Measurements from ENCODE around the gene LRRC71. TPM values are rescaled to one million over a fixed set of nuclear protein-coding genes. Genes with fewer than 3 reads are reported as not detected.
A peak's percentile ranks its signal among the peaks of the same experiment; 100 is the strongest.

Gene LRRC71
- total RNA-seq, 1 donor from 2014 or later, result not detected

DNA sequence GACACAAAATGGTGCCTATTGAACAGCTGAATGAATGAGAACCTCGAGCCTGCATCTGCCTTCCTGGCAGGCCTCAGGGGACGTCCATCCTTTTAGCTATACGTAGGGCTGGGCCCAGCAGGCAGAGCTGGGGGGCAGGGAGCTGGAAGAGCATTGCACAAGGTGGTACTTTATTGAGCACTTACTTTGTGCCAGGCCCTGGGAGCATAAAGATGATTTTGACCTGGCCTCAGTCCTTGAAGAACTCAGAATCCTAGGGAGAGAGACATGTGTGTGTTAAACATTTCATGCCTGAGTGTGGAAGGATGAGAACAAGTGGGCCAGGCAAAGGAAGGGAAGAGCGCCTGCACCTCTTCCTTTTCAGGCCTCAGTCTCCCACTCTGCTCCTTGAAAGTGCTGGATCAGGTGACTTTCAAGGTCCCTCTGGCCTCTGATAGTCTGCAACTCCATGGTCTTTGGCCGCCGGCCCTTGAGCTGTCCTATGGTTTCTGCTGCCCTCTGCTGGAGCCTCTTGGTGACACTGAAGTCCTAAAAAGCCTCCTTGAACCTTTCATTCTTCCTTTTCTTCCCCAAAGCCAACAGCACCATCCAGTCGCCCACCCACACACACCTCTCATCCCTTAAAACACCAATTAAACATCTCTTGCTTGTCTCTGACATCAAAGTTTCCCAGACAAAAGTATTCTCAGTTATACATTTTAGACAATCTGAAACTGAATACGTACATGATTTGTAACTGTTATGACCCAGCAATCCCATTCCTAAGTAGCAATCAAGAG is 30.4 kb upstream of the LRRC71 start:
- TF ChIP-seq EZH2phosphoT487 (IDR thresholded peaks at IDR 0.05) (no peak), CTCF (IDR thresholded peaks at IDR 0.05) (peak; percentile 88), EZH2 (IDR thresholded peaks at IDR 0.05) (no peak)
- H2AFZ ChIP-seq (replicated peaks), result no peak overlapping the region
- H3K4me1 ChIP-seq, result peaks cover 31% of the 10 kb centered on the region
- Mint-ChIP-seq H3K4me1 (peaks cover 42% of the 10 kb centered on the region), H3K27me3 (ENCODE audit: insufficient read depth, low read depth) (peaks cover 38% of the 10 kb centered on the region), H3K27ac (no peak overlapping the region), H3K9me3 (no peaks in the 10 kb centered on the region), H3K36me3 (no peaks in the 10 kb centered on the region), H3K4me3 (peak overlapping the region; percentile 3)
- H3K4me3 ChIP-seq, result no peak overlapping the region
- peaks cover 6% of the 10 kb centered on the region for H4K20me1 ChIP-seq (ENCODE audit: low read depth)
- no peak overlapping the region for H3K4me2 ChIP-seq
- H3K79me2 ChIP-seq (ENCODE audit: low read depth), result no peaks in the 10 kb centered on the region
- no peaks in the 10 kb centered on the region for H3K9me3 ChIP-seq (ENCODE audit: low read depth)
- peaks cover 68% of the 10 kb centered on the region for H3K27me3 ChIP-seq
- no peak overlapping the region for H3K27ac ChIP-seq
- H3K9ac ChIP-seq, result no peak overlapping the region
- DNase-seq (ENCODE audit: low spot score), result peak; percentile 89
- no peaks in the 10 kb centered on the region for H3K36me3 ChIP-seq
- peaks cover 14% of the 10 kb centered on the region for H3F3A ChIP-seq (ENCODE audit: low read depth)

GRCh38 chr1:156892190-156893047 is 28.0 kb upstream of the LRRC71 start:
- H3K9ac ChIP-seq, result no peak overlapping the region
- TF ChIP-seq CTCF (IDR thresholded peaks at IDR 0.05), result peak; percentile 93
- no peak for TF ChIP-seq EZH2phosphoT487 (IDR thresholded peaks at IDR 0.05)
- TF ChIP-seq EZH2 (IDR thresholded peaks at IDR 0.05), result peak; percentile 15
- Mint-ChIP-seq H3K9me3 (no peaks in the 10 kb centered on the region), H3K27me3 (ENCODE audit: insufficient read depth, low read depth) (peaks cover 37% of the 10 kb centered on the region), H3K4me1 (peaks cover 45% of the 10 kb centered on the region), H3K27ac (no peak overlapping the region), H3K36me3 (no peaks in the 10 kb centered on the region), H3K4me3 (peak overlapping the region; percentile 63)
- no peaks in the 10 kb centered on the region for H3K9me3 ChIP-seq (ENCODE audit: low read depth)
- peak overlapping the region; percentile 37 for H3K4me3 ChIP-seq
- peaks cover 65% of the 10 kb centered on the region for H3K27me3 ChIP-seq
- H3F3A ChIP-seq (ENCODE audit: low read depth), result peaks cover 14% of the 10 kb centered on the region
- H4K20me1 ChIP-seq (ENCODE audit: low read depth), result peaks cover 6% of the 10 kb centered on the region
- H3K36me3 ChIP-seq, result no peaks in the 10 kb centered on the region
- no peak overlapping the region for H3K27ac ChIP-seq
- H2AFZ ChIP-seq (replicated peaks), result no peak overlapping the region
- H3K4me2 ChIP-seq, result peak overlapping the region; percentile 48
- peak; percentile 95 for DNase-seq (ENCODE audit: low spot score)
- H3K79me2 ChIP-seq (ENCODE audit: low read depth), result no peaks in the 10 kb centered on the region
- peaks cover 22% of the 10 kb centered on the region for H3K4me1 ChIP-seq

DNA sequence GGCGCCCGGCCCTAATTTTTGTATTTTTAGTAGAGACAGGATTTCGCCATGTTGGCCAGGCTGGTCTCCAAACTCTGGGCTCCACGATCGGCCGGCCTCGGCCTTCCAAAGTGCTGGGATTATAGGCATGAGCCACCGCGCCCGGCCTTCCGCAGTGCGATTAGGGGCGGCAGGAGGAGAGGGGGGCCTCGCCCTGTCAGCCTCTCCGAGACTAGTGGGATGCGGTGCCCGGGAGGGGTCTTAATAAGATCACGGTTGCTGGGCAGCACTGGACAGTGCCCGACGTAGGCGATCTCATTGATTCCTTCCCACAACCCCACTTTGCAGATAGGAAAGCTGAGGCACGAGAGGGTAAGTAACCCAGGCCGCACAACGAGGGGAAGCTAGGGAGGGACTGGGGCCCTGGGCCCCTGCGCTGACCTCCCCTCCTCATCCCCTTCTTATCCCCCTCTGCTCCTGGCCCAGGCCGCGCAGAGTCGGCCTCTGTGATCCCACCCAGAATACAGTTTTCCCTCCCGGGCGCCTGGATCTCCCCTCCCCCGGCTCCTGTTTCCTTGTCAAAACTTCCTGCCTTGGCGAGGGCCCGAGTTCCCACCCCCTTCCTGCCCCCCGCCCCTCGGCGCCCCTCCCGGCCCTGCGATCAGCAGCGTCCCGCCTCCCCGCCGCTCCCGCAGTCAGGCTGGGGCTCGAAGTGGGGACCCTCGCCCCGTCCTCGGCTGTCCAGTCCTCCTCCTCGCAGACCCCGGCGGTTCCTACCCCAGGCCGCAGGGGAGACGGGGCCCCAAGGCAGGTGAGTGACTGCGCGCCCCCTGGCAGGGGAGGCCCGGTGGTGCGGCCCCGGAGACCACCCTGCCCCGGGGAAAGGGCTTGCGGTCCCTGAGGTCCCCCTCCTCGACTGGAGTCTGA is 27.1 kb upstream of the LRRC71 start, which contains the start of gene PEAR1:
TSS of gene PEAR1 (plus strand) at position 671 of the 906 bp plus-strand sequence. CDS start 10,209 bp downstream, outside the sequence.
- Mint-ChIP-seq H3K4me1 (peaks cover 41% of the 10 kb centered on the region), H3K27ac (no peak within 1 kb of the TSS), H3K27me3 (ENCODE audit: insufficient read depth, low read depth) (peaks cover 37% of the 10 kb centered on the region), H3K4me3 (peak within 1 kb of the TSS; percentile 63), H3K36me3 (no peaks in the 10 kb centered on the region), H3K9me3 (no peaks in the 10 kb centered on the region)
- Histone ChIP-seq H3K27me3 (peaks cover 63% of the 10 kb centered on the region), H3K9ac (no peak within 1 kb of the TSS), H3K4me2 (peak within 1 kb of the TSS; percentile 48), H2AFZ (replicated peaks) (peak within 1 kb of the TSS; percentile 15), H3K36me3 (no peaks in the 10 kb centered on the region), H3K79me2 (ENCODE audit: low read depth) (no peaks in the 10 kb centered on the region), H3K9me3 (ENCODE audit: low read depth) (no peaks in the 10 kb centered on the region), H4K20me1 (ENCODE audit: low read depth) (peaks cover 6% of the 10 kb centered on the region), H3K4me3 (peak within 1 kb of the TSS; percentile 37), H3F3A (ENCODE audit: low read depth) (peaks cover 14% of the 10 kb centered on the region), H3K27ac (no peak within 1 kb of the TSS), H3K4me1 (peaks cover 17% of the 10 kb centered on the region)
- DNase-seq (ENCODE audit: low spot score), result peak; percentile 64
- peak; percentile 67 for TF ChIP-seq EZH2phosphoT487 (IDR thresholded peaks at IDR 0.05)
- TF ChIP-seq CTCF (IDR thresholded peaks at IDR 0.05), result peak; percentile 52
- peak; percentile 51 for TF ChIP-seq EZH2 (IDR thresholded peaks at IDR 0.05)
